GM21447 (cell line): Measurements from ENCODE around the gene HPS3.

Experiments
- ATAC-seq: cut with Tn5 transposase; IDR thresholded peaks from one replicate; pipeline ENCODE4 v1.9.1; 2021; ENCODE audit not compliant: unreplicated experiment

Gene HPS3

DNA sequence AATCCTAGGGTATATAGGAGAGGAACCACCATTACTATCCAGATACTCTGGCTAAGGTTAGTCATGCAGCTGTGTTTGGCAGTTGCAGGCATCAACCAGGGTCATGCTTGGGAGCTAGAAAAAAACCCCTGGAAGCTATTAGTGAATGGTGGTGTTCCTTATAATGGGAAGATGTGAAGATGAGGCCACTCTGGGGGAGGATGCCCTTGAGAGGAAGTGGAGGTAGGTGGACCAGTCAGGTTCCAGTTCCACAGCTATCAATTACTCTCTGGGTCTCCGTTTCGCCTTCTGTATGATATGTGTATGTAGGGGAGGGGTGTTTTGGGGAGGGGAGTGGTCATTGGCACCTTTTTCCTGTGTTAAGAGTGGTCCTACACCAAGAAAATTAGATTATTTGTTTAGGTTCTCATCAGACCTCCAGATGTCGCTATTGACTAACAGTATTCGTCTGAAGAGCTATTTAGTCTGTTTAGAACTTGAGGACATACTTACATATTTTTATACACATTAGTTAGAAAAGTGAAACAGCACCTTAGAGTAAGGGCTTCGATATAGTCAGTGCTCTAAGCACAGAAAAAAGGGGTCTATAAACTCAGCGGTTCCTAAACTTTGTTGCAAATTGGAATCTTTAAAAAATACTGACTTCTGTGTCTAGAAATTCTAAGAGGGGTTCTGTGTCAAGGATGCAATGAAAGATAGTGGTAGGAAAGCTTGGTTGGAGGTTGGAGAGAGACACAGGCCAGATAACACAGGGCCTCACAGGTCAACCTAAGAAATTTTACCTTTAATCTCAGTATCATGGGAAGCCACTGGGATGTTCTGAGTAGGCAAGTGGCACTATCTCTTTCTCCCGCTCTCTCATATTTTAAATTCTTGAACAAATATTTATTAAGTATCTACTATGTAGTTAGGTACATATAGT lies 9.1 kb upstream of the HPS3 start:
- peak; percentile 86 for ATAC-seq

DNA sequence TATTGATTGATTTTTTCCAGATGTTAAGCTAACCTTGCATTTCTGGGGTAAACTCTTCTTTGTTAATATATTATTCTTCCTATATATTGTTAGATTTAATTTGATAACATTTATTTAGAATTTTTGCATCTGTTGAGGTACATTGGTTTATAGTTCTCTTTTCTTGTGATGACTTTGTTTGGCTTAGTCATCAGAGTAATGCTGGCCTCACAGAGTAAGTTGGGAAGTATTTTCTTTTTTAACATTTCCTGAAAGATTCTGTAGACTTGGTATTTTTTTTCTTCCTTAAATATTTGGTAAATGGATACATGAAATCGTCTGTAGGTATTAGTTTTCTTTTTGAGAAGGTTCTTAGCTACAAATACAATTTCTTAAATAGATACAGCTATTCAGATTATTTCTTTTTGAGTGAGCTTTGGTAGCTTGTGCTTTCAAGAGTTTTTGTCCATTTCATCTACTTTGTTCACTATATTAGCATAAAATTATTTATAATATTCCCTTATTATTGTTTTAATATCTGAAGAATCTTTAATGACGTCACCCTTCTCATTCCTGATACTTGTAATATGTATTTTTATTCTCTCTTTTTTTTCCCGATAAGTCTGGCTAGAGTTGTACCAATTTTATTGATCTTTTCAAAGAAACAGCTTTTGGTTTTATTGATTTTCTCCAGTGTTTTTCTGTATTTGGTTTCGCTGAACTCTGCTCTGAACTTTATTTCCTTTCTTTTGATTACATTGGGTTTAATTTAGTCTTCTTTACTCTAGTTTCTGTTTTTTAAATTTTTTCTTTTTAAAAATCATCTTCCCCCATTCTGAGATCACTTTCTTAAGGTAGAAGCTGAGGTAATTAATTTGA lies 6.5 kb upstream of the HPS3 start:
- ATAC-seq = no peak

DNA sequence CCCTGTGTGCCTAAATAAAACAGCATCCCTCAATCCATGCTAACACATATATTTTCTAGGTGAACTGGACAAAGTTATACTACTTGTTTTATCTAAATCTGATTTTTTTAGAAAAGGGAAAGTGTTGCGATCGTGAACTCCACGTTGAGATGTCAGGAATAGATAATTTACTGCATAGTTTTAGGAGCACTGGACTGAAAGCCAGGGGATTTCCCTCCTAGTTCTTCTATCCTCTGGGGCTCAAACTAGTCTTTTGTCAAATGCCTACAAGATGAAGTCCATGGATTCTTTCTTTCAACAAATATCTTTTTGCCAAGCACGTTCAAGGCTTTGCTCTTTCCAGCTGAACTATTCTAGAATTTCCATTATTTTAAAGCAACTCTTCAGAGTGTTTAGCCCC lies 617 bp upstream of the HPS3 start:
- peak; percentile 17 for ATAC-seq

GRCh38 chr3:149131589-149131988 lies 2.2 kb downstream of the HPS3 start:
- no peak for ATAC-seq

DNA sequence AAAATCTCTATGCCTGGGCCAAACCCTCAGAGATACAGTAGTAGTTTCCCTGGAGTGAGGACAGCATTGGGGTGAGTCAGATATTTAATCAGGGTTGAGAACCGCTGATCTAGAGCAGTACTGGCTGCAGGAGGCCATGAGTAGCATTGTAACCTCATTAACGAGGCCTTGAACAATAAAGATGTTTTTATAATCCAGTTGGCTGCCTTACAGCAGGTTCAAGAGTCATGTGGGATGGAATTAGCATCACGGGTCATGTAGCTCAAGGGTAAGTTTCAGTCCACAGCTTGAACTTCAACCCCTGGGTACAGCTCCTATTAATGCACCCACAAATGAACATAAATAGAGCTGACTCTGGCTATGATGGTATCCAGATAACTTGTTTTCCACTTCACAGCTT lies 5.1 kb downstream of the HPS3 start:
- ATAC-seq = no peak

- no peak for ATAC-seq
These were observed 13.2 kb downstream of the HPS3 start for GRCh38 chr3:149142682-149143081.

GRCh38 chr3:149145356-149145755 lies 15.9 kb downstream of the HPS3 start:
- ATAC-seq = no peak

DNA sequence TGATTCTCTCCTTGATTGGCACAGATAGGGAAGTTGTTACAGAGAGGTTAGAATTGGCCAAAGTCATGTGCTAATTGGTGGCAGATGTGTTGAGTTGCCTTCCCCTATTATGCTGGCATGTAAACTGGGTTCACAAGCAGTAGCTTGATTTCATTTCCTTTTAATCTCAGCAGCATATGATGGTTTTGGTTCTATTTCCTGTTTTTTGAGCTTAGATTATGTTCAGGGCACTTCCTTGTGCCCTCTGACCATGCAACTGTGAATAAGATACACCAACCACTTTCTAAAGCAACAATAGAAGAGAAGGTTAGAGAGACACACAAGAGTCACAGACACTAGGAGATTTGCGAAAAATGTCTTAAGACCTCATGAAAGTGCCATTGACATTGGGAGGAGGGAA lies 16.5 kb downstream of the HPS3 start:
- ATAC-seq = peak; percentile 87

GRCh38 chr3:149150436-149150835 lies 21.0 kb downstream of the HPS3 start:
- ATAC-seq = no peak

GRCh38 chr3:149151843-149152242 lies 22.4 kb downstream of the HPS3 start:
- no peak for ATAC-seq

- peak; percentile 95 for ATAC-seq
These were observed 23.0 kb downstream of the HPS3 start for GRCh38 chr3:149152420-149152819.

DNA sequence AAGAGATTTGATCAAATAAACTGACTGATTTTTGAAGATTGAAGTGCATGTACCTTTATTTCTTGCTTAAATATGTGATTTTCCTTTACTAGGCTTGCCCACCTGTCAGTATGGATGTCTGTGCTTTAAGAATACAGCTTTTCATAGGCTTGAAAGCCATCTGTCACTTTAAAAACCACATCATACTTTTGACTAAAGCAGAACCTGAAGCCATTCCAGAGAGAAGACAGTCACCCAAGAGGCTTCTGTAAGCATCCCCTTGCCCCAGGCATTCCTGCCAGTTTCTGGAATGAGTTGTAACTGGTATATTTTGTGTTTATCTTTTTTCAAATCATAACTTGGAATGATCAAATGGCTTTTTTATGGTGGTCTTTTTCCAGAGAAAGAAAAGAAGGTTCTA lies 24.0 kb downstream of the HPS3 start:
- no peak for ATAC-seq

GRCh38 chr3:149160754-149161300 lies 31.4 kb downstream of the HPS3 start:
- no peak for ATAC-seq

DNA sequence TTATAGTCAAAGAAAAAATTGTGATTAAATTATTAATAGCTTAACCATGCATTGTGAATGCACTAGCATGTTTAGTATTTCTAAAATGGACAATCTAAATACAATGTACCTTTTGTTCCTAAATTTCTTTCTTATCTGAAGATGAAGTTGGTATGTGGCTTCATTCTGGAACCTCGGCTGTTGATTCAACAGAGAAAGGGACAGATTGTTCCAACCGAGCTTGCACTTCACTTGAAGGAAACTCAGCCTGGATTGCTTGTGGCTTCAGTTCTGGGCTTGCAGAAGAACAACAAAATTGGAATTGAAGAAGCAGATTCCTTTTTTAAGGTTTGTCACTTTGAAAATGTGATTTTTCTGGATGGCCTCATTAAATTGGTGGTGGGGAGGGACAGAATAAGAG lies 32.6 kb downstream of the HPS3 start:
- ATAC-seq = no peak

GRCh38 chr3:149163066-149163465 lies 33.6 kb downstream of the HPS3 start:
- ATAC-seq = no peak

GRCh38 chr3:149167898-149168297 lies 38.5 kb downstream of the HPS3 start:
- ATAC-seq = no peak

DNA sequence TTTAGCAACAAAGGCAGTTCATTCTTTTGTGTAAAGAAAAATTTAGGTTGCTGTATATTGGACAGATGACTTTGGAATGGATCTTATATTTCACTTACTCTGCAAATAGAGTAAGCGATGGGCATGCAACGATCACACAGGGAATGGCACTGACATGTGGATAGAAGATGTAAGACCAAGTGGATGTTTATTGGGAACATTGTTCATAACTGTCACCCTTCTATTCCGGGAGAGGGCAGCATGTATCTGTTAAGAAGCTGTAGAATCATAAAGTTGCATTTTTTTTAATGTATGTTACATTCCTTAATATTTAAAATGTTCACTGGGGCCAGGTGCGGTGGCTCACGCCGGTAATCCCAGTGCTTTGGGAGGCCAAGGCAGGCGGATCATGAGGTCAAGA lies 41.2 kb downstream of the HPS3 start:
- ATAC-seq = no peak

DNA sequence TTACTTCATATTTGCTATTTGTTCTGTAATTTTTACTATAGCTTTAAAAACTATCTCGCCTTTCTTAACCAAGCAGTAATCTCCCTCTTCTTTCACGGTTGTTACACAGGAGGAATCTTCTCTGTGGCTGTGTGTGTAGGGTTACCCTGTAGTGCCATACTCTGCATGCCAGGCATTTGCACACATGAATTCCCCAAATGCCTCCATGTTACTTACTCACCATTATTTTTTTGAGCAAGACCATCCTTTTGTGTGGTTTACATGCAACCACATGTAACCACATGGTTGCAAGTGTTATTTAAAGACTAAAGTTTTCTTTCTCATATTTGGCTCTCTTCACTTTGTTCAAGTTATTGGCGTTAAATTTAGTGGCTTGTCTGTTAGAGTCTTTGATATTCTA lies 45.5 kb downstream of the HPS3 start:
- peak; percentile 92 for ATAC-seq

GRCh38 chr3:149177122-149177521 lies 47.7 kb downstream of the HPS3 start:
- no peak for ATAC-seq

DNA sequence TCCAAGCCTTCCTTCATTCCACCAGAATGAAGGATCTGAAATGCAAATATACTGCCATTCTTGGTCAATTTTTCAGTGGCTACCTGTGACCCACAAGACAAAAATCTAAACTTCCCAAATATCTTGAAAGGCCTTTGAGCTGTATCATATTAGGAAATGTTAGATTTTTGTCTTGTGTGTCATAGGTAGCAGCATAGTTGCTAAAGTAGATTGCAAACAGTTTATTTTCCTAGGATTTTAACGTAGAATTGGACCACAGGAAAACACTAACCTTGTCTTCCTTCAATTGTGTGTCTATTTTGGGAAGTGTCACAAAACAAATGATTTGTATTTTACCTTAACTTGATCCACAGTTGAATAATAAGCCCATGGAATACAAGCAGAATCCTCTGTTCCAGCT lies 49.8 kb downstream of the HPS3 start:
- no peak for ATAC-seq

DNA sequence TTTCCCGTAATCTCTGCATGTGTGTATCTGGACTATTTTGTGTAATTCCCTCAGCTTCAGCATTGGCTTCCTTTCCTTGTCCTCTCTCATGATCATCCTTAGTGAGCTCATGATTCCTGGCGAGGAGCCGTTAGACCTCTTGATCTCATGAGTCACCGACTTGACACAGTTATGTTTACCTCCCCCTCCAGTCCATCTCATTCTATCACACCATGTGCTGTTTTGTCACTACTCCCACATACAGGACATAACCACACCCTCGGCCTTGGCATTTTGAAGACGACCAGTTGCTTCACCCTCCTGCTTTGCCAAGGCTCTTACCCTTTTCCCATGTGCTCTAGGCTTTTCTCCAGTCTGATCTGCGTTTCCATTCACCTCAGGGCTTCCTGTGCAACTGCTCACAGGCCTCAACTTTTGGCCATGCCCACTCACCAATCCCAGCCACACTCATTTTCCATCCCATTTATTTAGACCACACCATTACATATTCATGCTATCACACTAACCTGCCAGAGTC lies 50.7 kb downstream of the HPS3 start:
- no peak for ATAC-seq

GRCh38 chr3:149181182-149181581 lies 51.7 kb downstream of the HPS3 start:
- ATAC-seq = no peak
